Measurements from ENCODE around the gene CFL1.

CFL1 gene

DNA sequence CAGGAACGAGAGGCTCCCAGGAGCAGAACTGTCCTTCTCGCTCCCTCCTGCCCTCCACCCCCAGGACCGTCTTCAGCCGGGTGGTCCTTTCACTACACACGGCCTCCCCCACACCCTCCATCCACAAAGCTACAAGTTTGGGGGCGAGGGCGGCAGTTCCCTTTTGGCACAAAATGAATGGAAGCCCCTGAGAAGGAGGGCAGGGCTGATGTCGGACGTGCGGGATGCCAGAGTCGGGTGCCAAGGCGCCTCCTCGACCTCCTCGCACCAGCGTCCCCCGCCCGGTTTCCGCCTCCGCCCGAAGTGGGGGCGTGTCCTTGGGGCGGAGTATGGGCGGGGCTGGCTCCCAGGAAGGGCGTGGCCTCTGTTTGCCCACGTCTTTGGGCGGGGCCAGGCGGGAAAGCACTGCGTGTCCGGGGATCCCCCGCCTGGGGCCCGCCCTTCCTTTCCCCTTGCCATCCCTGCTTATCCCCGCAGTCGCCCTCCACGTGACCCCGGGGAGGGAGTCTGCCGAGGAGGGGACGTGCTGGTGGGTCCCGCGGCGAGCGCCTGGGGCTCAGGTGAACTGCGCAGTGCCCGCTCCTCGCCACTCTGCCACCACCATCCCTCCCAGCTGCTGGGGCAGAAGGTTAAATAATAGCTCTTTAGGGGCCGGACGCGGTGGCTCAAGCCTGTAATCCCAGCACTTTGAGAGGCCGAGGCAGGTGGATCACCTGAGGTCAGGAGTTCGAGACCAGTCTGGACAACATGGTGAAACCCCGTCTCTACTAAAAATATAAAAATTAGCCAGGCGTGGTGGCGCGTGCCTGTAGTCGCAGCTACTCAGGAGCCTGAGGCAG lies 15.6 kb upstream of the CFL1 start:
- Histone ChIP-seq H3K4me2 (peak overlapping the region; percentile 95), H3K27ac (no peak overlapping the region; the same call in 1 of the 2 replicates), H3K4me1 (ENCODE audit: low read depth, poor library complexity, severe bottlenecking) (peaks cover 13% of the 10 kb centered on the region), H3K79me2 (ENCODE audit: insufficient read depth, low read depth) (no peaks in the 10 kb centered on the region), H3K27me3 (ENCODE audit: insufficient read depth, low read depth) (no peaks in the 10 kb centered on the region), H3K4me3 (IDR thresholded peaks at IDR 0.05; ENCODE audit: insufficient read depth, low read depth, low read length) (no peak overlapping the region), H2AFZ (ENCODE audit: low read depth) (peak overlapping the region; percentile 91), H4K20me1 (ENCODE audit: insufficient read depth) (no peaks in the 10 kb centered on the region), H3K36me3 (ENCODE audit: insufficient read depth) (no peaks in the 10 kb centered on the region), H3K9ac (peak overlapping the region; percentile 47; the same call in 1 of the 2 replicates)
- no peak for TF ChIP-seq CTCF (conservative IDR thresholded peaks at IDR 0.05; ENCODE audit: low read depth, low read length)

GRCh38 chr11:65872586-65873317 lies 14.8 kb upstream of the CFL1 start, which contains the start of gene EFEMP2:
Gene EFEMP2, minus strand, starts transcription at chr11:65872800. Its CDS starts 446 bp downstream, at chr11:65872354.
- no peaks in the 10 kb centered on the region for H3K36me3 ChIP-seq (ENCODE audit: insufficient read depth)
- no peak within 1 kb of the TSS for H3K4me3 ChIP-seq (IDR thresholded peaks at IDR 0.05; ENCODE audit: insufficient read depth, low read depth, low read length)
- H3K4me2 ChIP-seq: peak within 1 kb of the TSS; percentile 95
- H3K9ac ChIP-seq: peak within 1 kb of the TSS; percentile 47; the same call in 1 of the 2 replicates
- no peaks in the 10 kb centered on the region for H4K20me1 ChIP-seq (ENCODE audit: insufficient read depth)
- H3K79me2 ChIP-seq (ENCODE audit: insufficient read depth, low read depth): no peaks in the 10 kb centered on the region
- peak within 1 kb of the TSS; percentile 91 for H2AFZ ChIP-seq (ENCODE audit: low read depth)
- no peaks in the 10 kb centered on the region for H3K27me3 ChIP-seq (ENCODE audit: insufficient read depth, low read depth)
- TF ChIP-seq CTCF (conservative IDR thresholded peaks at IDR 0.05; ENCODE audit: low read depth, low read length): no peak
- peaks cover 13% of the 10 kb centered on the region for H3K4me1 ChIP-seq (ENCODE audit: low read depth, poor library complexity, severe bottlenecking)
- H3K27ac ChIP-seq: no peak within 1 kb of the TSS

- no peak for TF ChIP-seq CTCF (conservative IDR thresholded peaks at IDR 0.05; ENCODE audit: low read depth, low read length)
- Histone ChIP-seq H3K4me2 (no peak overlapping the region), H3K9ac (no peak overlapping the region), H3K36me3 (ENCODE audit: insufficient read depth) (no peaks in the 10 kb centered on the region), H3K27me3 (ENCODE audit: insufficient read depth, low read depth) (no peaks in the 10 kb centered on the region), H3K4me1 (ENCODE audit: low read depth, poor library complexity, severe bottlenecking) (peaks cover 13% of the 10 kb centered on the region), H3K27ac (no peak overlapping the region), H3K4me3 (IDR thresholded peaks at IDR 0.05; ENCODE audit: insufficient read depth, low read depth, low read length) (no peak overlapping the region), H4K20me1 (ENCODE audit: insufficient read depth) (no peaks in the 10 kb centered on the region), H2AFZ (ENCODE audit: low read depth) (no peak overlapping the region), H3K79me2 (ENCODE audit: insufficient read depth, low read depth) (no peaks in the 10 kb centered on the region)
Measured at GRCh38 chr11:65871811-65872548, 14.0 kb upstream of the CFL1 start.

Data from KMS-11 (cell line).